GM18907 (cell line): ENCODE measurements around the gene THOC1.
"Not testable (repeated sequence)": the region's sequence is repeated elsewhere in the genome, so short reads cannot be mapped to it uniquely, and the experiment has no call there.

Experiments
- ATAC-seq: cut with Tn5 transposase; IDR thresholded peaks from one replicate; pipeline ENCODE4 v1.9.1; 2021; ENCODE audit warnings: mild to moderate bottlenecking, moderate library complexity; ENCODE audit not compliant: unreplicated experiment

Gene THOC1

GRCh38 chr18:267688-268552 lies at the start of gene THOC1:
Gene THOC1 (minus strand): TSS chr18:268047. CDS start chr18:268019, 28 bp downstream.
- ATAC-seq: peak; percentile 94

- no peak for ATAC-seq
Measured at GRCh38 chr18:317618-318017, 49.8 kb upstream of the THOC1 start.

- no peak for ATAC-seq
Measured at GRCh38 chr18:316393-316792, 48.5 kb upstream of the THOC1 start.

GRCh38 chr18:313931-314330 lies 46.1 kb upstream of the THOC1 start:
- ATAC-seq: no peak

GRCh38 chr18:312415-312814 lies 44.6 kb upstream of the THOC1 start:
- ATAC-seq: no peak

GRCh38 chr18:310042-310441 lies 42.2 kb upstream of the THOC1 start:
- no peak for ATAC-seq

GRCh38 chr18:308086-308485 lies 40.2 kb upstream of the THOC1 start:
- ATAC-seq: not testable (repeated sequence)

- ATAC-seq: no peak
Measured at GRCh38 chr18:306608-307255, 38.9 kb upstream of the THOC1 start.

- ATAC-seq: no peak
Measured at GRCh38 chr18:305003-305501, 37.2 kb upstream of the THOC1 start.

GRCh38 chr18:303607-304006 lies 35.8 kb upstream of the THOC1 start:
- ATAC-seq: no peak

- no peak for ATAC-seq
Measured at GRCh38 chr18:303011-303410, 35.2 kb upstream of the THOC1 start.

GRCh38 chr18:302097-302496 lies 34.2 kb upstream of the THOC1 start:
- no peak for ATAC-seq

- ATAC-seq: no peak
Measured at GRCh38 chr18:297936-298335, 30.1 kb upstream of the THOC1 start.

- ATAC-seq: no peak
Measured at GRCh38 chr18:295756-296490, 28.1 kb upstream of the THOC1 start.

- ATAC-seq: no peak
Measured at GRCh38 chr18:294566-294965, 26.7 kb upstream of the THOC1 start.

GRCh38 chr18:293536-293935 lies 25.7 kb upstream of the THOC1 start:
- no peak for ATAC-seq

- ATAC-seq: no peak
Measured at GRCh38 chr18:292271-292670, 24.4 kb upstream of the THOC1 start.

- not testable (repeated sequence) for ATAC-seq
Measured at GRCh38 chr18:289970-290369, 22.1 kb upstream of the THOC1 start.

GRCh38 chr18:289026-289425 lies 21.2 kb upstream of the THOC1 start:
- ATAC-seq: no peak

GRCh38 chr18:286515-287310 lies 18.9 kb upstream of the THOC1 start:
- ATAC-seq: no peak

- no peak for ATAC-seq
Measured at GRCh38 chr18:285817-286216, 18.0 kb upstream of the THOC1 start.
